H9 (cell line): ENCODE measurements around the gene N4BP2. TPM values are rescaled to one million over a fixed set of nuclear protein-coding genes. Genes with fewer than 3 reads are reported as not detected.

Experiments
- DNase-seq: peaks from one replicate; pipeline ENCODE4 v3.0.0-alpha.2; 2017
- H2AFZ ChIP-seq: one replicate; pipeline ENCODE4 v1.6.1; 2013; ENCODE audit warnings: mild to moderate bottlenecking, low read length, control low read depth, moderate library complexity
- H2AK5ac ChIP-seq: 2 replicates; pipeline ENCODE4 v1.6.1; 2013; ENCODE audit warnings: low read length, control low read depth, mixed read lengths; ENCODE audit not compliant: insufficient read length
- H2BK120ac ChIP-seq: one replicate; pipeline ENCODE4 v1.6.1; 2013; ENCODE audit warnings: low read depth, mild to moderate bottlenecking, low read length, control low read depth, inconsistent platforms; ENCODE audit not compliant: poor library complexity, severe bottlenecking
- H2BK12ac ChIP-seq: 2 replicates; pipeline ENCODE4 v1.6.1; 2013; ENCODE audit warnings: low read length, control low read depth, mixed read lengths, low read depth; ENCODE audit not compliant: insufficient read length
- H2BK15ac ChIP-seq: 2 replicates; pipeline ENCODE4 v1.6.1; 2013; ENCODE audit warnings: low read depth, low read length, control low read depth
- H2BK20ac ChIP-seq: one replicate; pipeline ENCODE4 v1.6.1; 2013; ENCODE audit warnings: low read depth, mild to moderate bottlenecking, low read length, control low read depth, inconsistent platforms; ENCODE audit not compliant: poor library complexity, severe bottlenecking
- H2BK5ac ChIP-seq: 2 replicates; pipeline ENCODE4 v1.6.1; 2013; ENCODE audit warnings: low read length, control low read depth, mixed read lengths; ENCODE audit not compliant: insufficient read length
- H3K14ac ChIP-seq: 2 replicates; pipeline ENCODE4 v1.6.1; 2013; ENCODE audit warnings: low read length, control low read depth; ENCODE audit not compliant: insufficient read depth
- H3K18ac ChIP-seq: 2 replicates; pipeline ENCODE4 v1.6.1; 2013; ENCODE audit warnings: low read depth, mild to moderate bottlenecking, mixed read lengths, low read length, control low read depth; ENCODE audit not compliant: insufficient read length
- H3K23ac ChIP-seq: 2 replicates; pipeline ENCODE4 v1.6.1; 2013; ENCODE audit warnings: low read length, control low read depth, mixed read lengths, low read depth; ENCODE audit not compliant: insufficient read length
- H3K23me2 ChIP-seq: 2 replicates; pipeline ENCODE4 v1.6.1; 2013; ENCODE audit warnings: low read depth, mild to moderate bottlenecking, mixed read lengths, low read length, control low read depth; ENCODE audit not compliant: insufficient read length, poor library complexity, severe bottlenecking
- H3K27ac ChIP-seq: 2 replicates; pipeline ENCODE4 v1.5.1; 2013; ENCODE audit warnings: low read length, control low read depth, mixed read lengths, low read depth; ENCODE audit not compliant: insufficient read length
- H3K27me3 ChIP-seq: 2 replicates; pipeline ENCODE4 v1.6.1; 2013; ENCODE audit warnings: low read length, control low read depth, inconsistent platforms; ENCODE audit not compliant: insufficient read depth
- H3K4ac ChIP-seq: 2 replicates; pipeline ENCODE4 v1.6.1; 2013; ENCODE audit warnings: low read depth, mild to moderate bottlenecking, control low read depth, inconsistent platforms, low read length, moderate library complexity
- H3K4me1 ChIP-seq: 2 replicates; pipeline ENCODE4 v1.6.1; 2013; ENCODE audit warnings: low read length, control low read depth, inconsistent platforms; ENCODE audit not compliant: insufficient read depth
- H3K4me2 ChIP-seq: 2 replicates; pipeline ENCODE4 v1.6.1; 2013; ENCODE audit warnings: low read length, control low read depth, mixed read lengths; ENCODE audit not compliant: insufficient read length, insufficient read depth
- H3K56ac ChIP-seq: 2 replicates; pipeline ENCODE4 v1.6.1; 2013; ENCODE audit warnings: low read depth, mild to moderate bottlenecking, mixed read lengths, low read length, control low read depth; ENCODE audit not compliant: insufficient read length
- H3K79me1 ChIP-seq: 2 replicates; pipeline ENCODE4 v1.6.1; 2013; ENCODE audit warnings: low read depth, mild to moderate bottlenecking, moderate library complexity, low read length, control low read depth, inconsistent platforms; ENCODE audit not compliant: insufficient read depth, poor library complexity, severe bottlenecking
- H3K79me2 ChIP-seq: 2 replicates; pipeline ENCODE4 v1.6.1; 2013; ENCODE audit warnings: low read length, control low read depth, inconsistent platforms; ENCODE audit not compliant: insufficient read depth
- H3K9ac ChIP-seq: 2 replicates; pipeline ENCODE4 v1.6.1; 2013; ENCODE audit warnings: low read length, control low read depth, mixed read lengths; ENCODE audit not compliant: insufficient read length; ENCODE audit errors: extremely low read depth
- H3K9me3 ChIP-seq: one replicate; pipeline ENCODE4 v1.6.1; 2013; ENCODE audit warnings: low read depth, low read length, inconsistent platforms; ENCODE audit not compliant: control insufficient read depth
- H3T11ph ChIP-seq: one replicate; pipeline ENCODE4 v1.6.1; 2013; ENCODE audit warnings: mild to moderate bottlenecking, low read length, control low read depth, inconsistent platforms
- H4K20me1 ChIP-seq: one replicate; pipeline ENCODE4 v1.6.1; 2013; ENCODE audit not compliant: control insufficient read depth, insufficient read length, insufficient read depth
- H4K5ac ChIP-seq: 2 replicates; pipeline ENCODE4 v1.6.1; 2013; ENCODE audit warnings: low read depth, mild to moderate bottlenecking, mixed read lengths, low read length, control low read depth; ENCODE audit not compliant: insufficient read length
- H4K8ac ChIP-seq: replicated peaks from 2 replicates; pipeline ENCODE4 v1.6.1; 2013; ENCODE audit warnings: low read length, control low read depth, mixed read lengths, low read depth; ENCODE audit not compliant: insufficient read length
- H4K91ac ChIP-seq: 2 replicates; pipeline ENCODE4 v1.6.1; 2013; ENCODE audit warnings: low read depth, mild to moderate bottlenecking, moderate library complexity, mixed read lengths, low read length, control low read depth; ENCODE audit not compliant: insufficient read length
- H3K27ac Mint-ChIP-seq, 3 experiments: 2 replicates in 2 of 3; 3 replicates in 1 of 3; pipeline ENCODE4 v1.8.0; 2020 to 2021; ENCODE audit warnings: mixed read lengths in 3 of 3, mild to moderate bottlenecking in 1 of 3, moderate library complexity in 1 of 3
- H3K27me3 Mint-ChIP-seq: 2 replicates; pipeline ENCODE4 v1.8.0; 2021; ENCODE audit warnings: low read depth, mild to moderate bottlenecking, moderate library complexity, mixed read lengths
- H3K36me3 Mint-ChIP-seq, 3 experiments: 2 replicates in 2 of 3; 3 replicates in 1 of 3; pipeline ENCODE4 v1.8.0; 2020 to 2021; ENCODE audit warnings: low read depth in 3 of 3, mixed read lengths in 3 of 3; ENCODE audit not compliant: insufficient read depth in 1 of 3
- H3K4me1 Mint-ChIP-seq, 2 experiments: 2 replicates each; pipeline ENCODE4 v1.8.0; 2020; ENCODE audit warnings: mixed read lengths in 2 of 2
- H3K4me3 Mint-ChIP-seq, 2 experiments: 2 replicates in 1 of 2; 3 replicates in 1 of 2; pipeline ENCODE4 v1.8.0; 2020 to 2021; ENCODE audit warnings: mild to moderate bottlenecking in 2 of 2, mixed read lengths in 2 of 2, moderate library complexity in 1 of 2
- H3K9me3 Mint-ChIP-seq, 2 experiments: 2 replicates in 1 of 2; 3 replicates in 1 of 2; pipeline ENCODE4 v1.8.0; 2020; ENCODE audit warnings: mild to moderate bottlenecking in 2 of 2, mixed read lengths in 2 of 2, moderate library complexity in 1 of 2
- CTCF ChIP-seq: fragments of 200-600 bp; sonication (generic); conservative IDR thresholded peaks from 3 replicates; pipeline ENCODE4 v1.8.0; 2021; ENCODE audit warnings: antibody characterized with exemption, mild to moderate bottlenecking
- WGBS: extraction: QIAGEN DNeasy Blood & Tissue Kit; methylation state at CpG from one replicate; pipeline ENCODE4 v1.1.7; 2013; ENCODE audit warnings: missing lambda C conversion rate, low lambda C conversion rate, mixed read lengths; ENCODE audit not compliant: insufficient read length; ENCODE audit errors: extremely low coverage; 5-methylcytosine and 5-hydroxymethylcytosine counted together
- total RNA-seq: library from RNA; stranded (reverse); gene quantifications from 2 replicates; pipeline ENCODE4 v1.2.1, GENCODE V29; 2021

Gene N4BP2
- total RNA-seq, 1 experiment from 2014 or later: 35.0 TPM

GRCh38 chr4:40143926-40144508, 87.4 kb downstream of the N4BP2 start:
- H2BK15ac ChIP-seq: no peak overlapping the region
- H3K23ac ChIP-seq: no peak overlapping the region
- no peak overlapping the region for H3T11ph ChIP-seq
- no peak overlapping the region for H3K9ac ChIP-seq
- no peak overlapping the region for H2BK120ac ChIP-seq
- no peaks in the 10 kb centered on the region for H3K23me2 ChIP-seq
- H3K4me1 Mint-ChIP-seq: no peaks in the 10 kb centered on the region
- H2BK20ac ChIP-seq: no peak overlapping the region
- no peak overlapping the region for H3K14ac ChIP-seq
- peaks cover 63 to 79% (median 75%) of the 10 kb centered on the region in 3 experiments for H3K36me3 Mint-ChIP-seq
- H3K4me2 ChIP-seq: no peak overlapping the region
- no peak overlapping the region for H4K91ac ChIP-seq
- no peak overlapping the region for H2AFZ ChIP-seq
- H3K79me2 ChIP-seq: no peaks in the 10 kb centered on the region
- no peaks in the 10 kb centered on the region for H4K20me1 ChIP-seq
- H3K27me3 ChIP-seq: no peaks in the 10 kb centered on the region
- H4K5ac ChIP-seq: no peak overlapping the region
- peaks cover 33 to 38% of the 10 kb centered on the region in 2 experiments for H3K9me3 Mint-ChIP-seq
- H3K18ac ChIP-seq: no peak overlapping the region
- WGBS: no CpG with 5 or more reads among the region's 6 CpGs
- H3K27me3 Mint-ChIP-seq: no peaks in the 10 kb centered on the region
- H3K56ac ChIP-seq: no peak overlapping the region
- no peak overlapping the region for H2BK12ac ChIP-seq
- H3K4ac ChIP-seq: no peak overlapping the region
- H3K27ac Mint-ChIP-seq: no peak overlapping the region
- no peak overlapping the region for H2BK5ac ChIP-seq
- TF ChIP-seq CTCF: no peak
- H3K79me1 ChIP-seq: no peaks in the 10 kb centered on the region
- no peak overlapping the region for H2AK5ac ChIP-seq
- no peaks in the 10 kb centered on the region for H3K4me1 ChIP-seq
- no peaks in the 10 kb centered on the region for H3K9me3 ChIP-seq
- no peak overlapping the region for H3K27ac ChIP-seq
- no peak overlapping the region for H4K8ac ChIP-seq
- DNase-seq: no peak
- H3K4me3 Mint-ChIP-seq: no peak overlapping the region
